Measurements from ENCODE around the gene KRTAP5-9. TPM values are rescaled to one million over a fixed set of nuclear protein-coding genes. Genes with fewer than 3 reads are reported as not detected.

The KRTAP5-9 gene
- total and polyA plus RNA-seq, 2 experiments from 2014 or later, result 0.24 TPM; not detected in 1

DNA sequence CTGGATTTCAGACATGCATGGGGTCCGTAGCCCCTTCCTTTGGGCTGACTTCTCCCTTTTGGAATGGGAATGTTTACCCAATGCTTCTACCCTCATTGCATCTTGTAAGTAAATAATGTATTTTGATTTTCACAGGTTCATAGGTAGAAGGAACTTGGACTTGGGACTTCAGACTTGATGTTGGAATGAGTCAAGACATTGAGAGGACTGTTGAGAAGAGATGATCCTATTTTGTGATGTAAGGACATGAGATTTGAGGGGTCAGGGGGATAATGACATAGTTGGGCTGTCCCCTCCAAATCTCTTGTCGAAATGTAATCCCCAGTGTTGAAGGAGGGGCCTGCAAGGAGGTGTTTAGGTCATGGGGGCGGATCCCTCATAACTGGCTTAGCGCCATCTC, 16.2 kb downstream of the KRTAP5-9 start (continued):
- TF ChIP-seq ZNF462 (CRISPR knock-in tag; IDR thresholded peaks at IDR 0.05) (no peak), EZH2 (IDR thresholded peaks at IDR 0.05; ENCODE audit: low read depth, unreplicated experiment) (no peak), ZNF114 (CRISPR knock-in tag; IDR thresholded peaks at IDR 0.05) (no peak)

DNA sequence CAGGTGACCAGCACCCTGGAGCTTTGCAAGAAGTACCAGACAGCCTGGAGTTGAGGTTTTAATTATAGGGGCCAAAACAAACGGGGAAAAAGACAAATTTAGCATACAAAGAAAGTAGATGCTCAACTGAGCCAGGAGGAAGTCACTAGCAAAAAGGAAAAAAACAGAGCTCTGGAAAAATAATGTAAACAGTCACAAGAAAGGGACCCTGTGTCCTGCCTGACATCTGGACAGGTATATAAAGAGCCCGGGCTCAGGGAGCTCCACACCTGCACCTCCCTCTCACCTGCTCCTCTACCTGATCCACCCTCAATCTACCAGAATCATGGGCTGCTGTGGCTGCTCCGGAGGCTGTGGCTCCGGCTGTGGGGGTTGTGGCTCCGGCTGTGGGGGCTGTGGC, 17.0 kb downstream of the KRTAP5-9 start, which contains the start of gene KRTAP5-10:
Gene KRTAP5-10, plus strand, starts transcription at position 301 of the 400 bp plus-strand sequence. Its CDS starts 25 bp downstream, at position 326.
- H3K27me3 Mint-ChIP-seq (ENCODE audit: insufficient read depth, low read depth, poor library complexity), result peaks cover 12% of the 10 kb centered on the region
- no peak within 1 kb of the TSS for H3K27ac ChIP-seq (ENCODE audit: low read depth)
- no peak within 1 kb of the TSS for H3K27ac Mint-ChIP-seq
- H3K4me3 ChIP-seq, result no peak within 1 kb of the TSS
- ATAC-seq (no peak), DNase-seq (ENCODE audit: low spot score) (no peak)
- no peaks in the 10 kb centered on the region for H3K79me2 ChIP-seq (replicated peaks; ENCODE audit: insufficient read depth)
- no peaks in the 10 kb centered on the region; the same call in 2 of the 3 replicates for H3K36me3 Mint-ChIP-seq (ENCODE audit: low read depth)
- H2AFZ ChIP-seq, result no peak within 1 kb of the TSS
- H3K9me2 ChIP-seq (ENCODE audit: insufficient read depth), result no peaks in the 10 kb centered on the region
- no peaks in the 10 kb centered on the region for H3F3A ChIP-seq (replicated peaks; ENCODE audit: low read depth)
- no peaks in the 10 kb centered on the region for H3K36me3 ChIP-seq (ENCODE audit: insufficient read depth)
- H3K9me3 Mint-ChIP-seq, result peaks cover 9% of the 10 kb centered on the region; the same call in 2 of the 3 replicates
- peaks cover 16% of the 10 kb centered on the region for H3K4me1 ChIP-seq (ENCODE audit: insufficient read depth)
- peaks cover 38% of the 10 kb centered on the region for H3K4me1 Mint-ChIP-seq
- no peak within 1 kb of the TSS; the same call in 2 of the 3 replicates for H3K4me3 Mint-ChIP-seq
- no peaks in the 10 kb centered on the region for H3K27me3 ChIP-seq (ENCODE audit: insufficient read depth)
- no peaks in the 10 kb centered on the region for H4K20me1 ChIP-seq (replicated peaks; ENCODE audit: insufficient read depth)
- no peak within 1 kb of the TSS for H3K4me2 ChIP-seq
- TF ChIP-seq EZH2 (IDR thresholded peaks at IDR 0.05; ENCODE audit: low read depth, unreplicated experiment) (no peak), ZNF462 (CRISPR knock-in tag; IDR thresholded peaks at IDR 0.05) (no peak)
- TF ChIP-seq, protein P1, sequence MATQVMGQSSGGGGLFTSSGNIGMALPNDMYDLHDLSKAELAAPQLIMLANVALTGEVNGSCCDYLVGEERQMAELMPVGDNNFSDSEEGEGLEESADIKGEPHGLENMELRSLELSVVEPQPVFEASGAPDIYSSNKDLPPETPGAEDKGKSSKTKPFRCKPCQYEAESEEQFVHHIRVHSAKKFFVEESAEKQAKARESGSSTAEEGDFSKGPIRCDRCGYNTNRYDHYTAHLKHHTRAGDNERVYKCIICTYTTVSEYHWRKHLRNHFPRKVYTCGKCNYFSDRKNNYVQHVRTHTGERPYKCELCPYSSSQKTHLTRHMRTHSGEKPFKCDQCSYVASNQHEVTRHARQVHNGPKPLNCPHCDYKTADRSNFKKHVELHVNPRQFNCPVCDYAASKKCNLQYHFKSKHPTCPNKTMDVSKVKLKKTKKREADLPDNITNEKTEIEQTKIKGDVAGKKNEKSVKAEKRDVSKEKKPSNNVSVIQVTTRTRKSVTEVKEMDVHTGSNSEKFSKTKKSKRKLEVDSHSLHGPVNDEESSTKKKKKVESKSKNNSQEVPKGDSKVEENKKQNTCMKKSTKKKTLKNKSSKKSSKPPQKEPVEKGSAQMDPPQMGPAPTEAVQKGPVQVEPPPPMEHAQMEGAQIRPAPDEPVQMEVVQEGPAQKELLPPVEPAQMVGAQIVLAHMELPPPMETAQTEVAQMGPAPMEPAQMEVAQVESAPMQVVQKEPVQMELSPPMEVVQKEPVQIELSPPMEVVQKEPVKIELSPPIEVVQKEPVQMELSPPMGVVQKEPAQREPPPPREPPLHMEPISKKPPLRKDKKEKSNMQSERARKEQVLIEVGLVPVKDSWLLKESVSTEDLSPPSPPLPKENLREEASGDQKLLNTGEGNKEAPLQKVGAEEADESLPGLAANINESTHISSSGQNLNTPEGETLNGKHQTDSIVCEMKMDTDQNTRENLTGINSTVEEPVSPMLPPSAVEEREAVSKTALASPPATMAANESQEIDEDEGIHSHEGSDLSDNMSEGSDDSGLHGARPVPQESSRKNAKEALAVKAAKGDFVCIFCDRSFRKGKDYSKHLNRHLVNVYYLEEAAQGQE (IDR thresholded peaks at IDR 0.05; ENCODE audit: unreplicated experiment), result no peak
